Pancreas (tissue), 10 donors: ENCODE results near the gene MTMR4. TPM values are rescaled to one million over a fixed set of nuclear protein-coding genes. Genes with fewer than 3 reads are reported as not detected.

Source experiments
- ATAC-seq, 4 donors: fragments of 200-7000 bp; cut with Tn5 transposase; one replicate each; pipeline versions ENCODE4 v1.8.0 to v1.9.1; 2020; ENCODE audit warnings: mild to moderate bottlenecking in 4 of 4, moderate library complexity in 4 of 4
- DNase-seq, 6 donors: peaks; one replicate each; pipeline ENCODE4 v3.0.0-alpha.2; 2020
- FAIRE-seq: peaks from 2 replicates; lab custom pipeline; 2012; peaks lifted over from hg19 to GRCh38; lab: Jason Lieb, UNC
- H3K27ac ChIP-seq, 4 donors: fragments of 200-600 bp; sonication (generic); 1 replicate in 3 of 4; 2 replicates in 1 of 4; pipeline versions ENCODE4 v1.5.0 to v1.8.0; 2020
- H3K27me3 ChIP-seq, 4 donors: fragments of 200-600 bp; one replicate each; pipeline ENCODE4 v1.8.0; 2021
- H3K36me3 ChIP-seq, 3 donors: fragments of 200-600 bp; sonication (generic) in 1 of 3; one replicate each; pipeline versions ENCODE4 v1.5.0 to v1.8.0; 2020 to 2021
- H3K4me1 ChIP-seq, 3 donors: fragments of 200-600 bp; one replicate each; pipeline ENCODE4 v1.8.0; 2021
- H3K4me3 ChIP-seq, 4 donors: fragments of 200-600 bp; sonication (generic) in 2 of 4; one replicate each; pipeline versions ENCODE4 v1.5.0 to v1.8.0; 2020 to 2021
- H3K9me3 ChIP-seq, 4 donors: fragments of 200-600 bp; one replicate each; pipeline ENCODE4 v1.8.0; 2021
- WGBS, 2 donors: extraction: QIAGEN DNeasy Blood & Tissue Kit; methylation state at CpG; one replicate each; pipeline ENCODE4 v1.1.7; 2013; 5-methylcytosine and 5-hydroxymethylcytosine counted together
- intact Hi-C, 3 donors: fragments of 100-400 bp; cut with DNase I; formaldehyde crosslinking; loops; one replicate each; pipeline versions ENCODE4 v1.11.1 to v1.14.2; 2022
- polyA plus RNA-seq, 2 donors: library from polyadenylated mRNA; stranded (reverse); fragments of 200-250 nt; gene quantifications; one replicate each; pipeline ENCODE4 v1.2.3, GENCODE V29; 2013
- total RNA-seq, 6 donors: library from RNA; stranded (reverse); fragmentation: NEBNext Ultra II Directional in 4 of 6; extraction: Animal tissue kit (Norgen Biotek cat#: 25700) in 4 of 6; gene quantifications; one replicate each; pipeline versions ENCODE4 v1.2.1 to v1.2.4, GENCODE V29; 2021 to 2023
- TF ChIP-seq, protein P1 (sequence below), 4 donors: fragments of 200-600 bp; sonication (generic) in 3 of 4; IDR thresholded peaks; one replicate each; pipeline versions ENCODE4 v1.5.0 to v1.8.0; 2021; ENCODE audit warnings: antibody characterized with exemption in 4 of 4
- donor health status: healthy with polysubstance abuse.
- donor health status: DM: no; HTN: no; CAD: no; lungs with moderate emphysema.
- donor health status: DM: no; HTN: no; CAD: no.
- donor health status: control.
- donor health status: control.
- donor health status: Bipolar disorder and iron deficiency.
- donor health status: DM: yes; HTN: yes; CAD: no.
- donor health status: DM: no; HTN: no; CAD: no.
- donor health status: DM: no; HTN: no; CAD: no.
- donor health status: DM: yes; HTN: yes; CAD: no.

The MTMR4 gene
- total and polyA plus RNA-seq, 8 donors = 8.1 to 19.9 (median 14.5) TPM

- FAIRE-seq = no peak
- no peaks in the 10 kb centered on the region for H3K36me3 ChIP-seq
- no peaks in the 10 kb centered on the region for H3K27me3 ChIP-seq
- intact Hi-C loops = no loop called here
- H3K9me3 ChIP-seq = no peaks in the 10 kb centered on the region
- no peak overlapping the region for H3K27ac ChIP-seq
- no peaks in the 10 kb centered on the region for H3K4me1 ChIP-seq
- peak in 1 of 4 donors; percentile 8 for ATAC-seq
- 55 to 74% methylated on average over 3 of the region's 3 CpGs for WGBS, 2 donors
- no peak overlapping the region for H3K4me3 ChIP-seq
- DNase-seq = no peak
- TF ChIP-seq, protein P1, sequence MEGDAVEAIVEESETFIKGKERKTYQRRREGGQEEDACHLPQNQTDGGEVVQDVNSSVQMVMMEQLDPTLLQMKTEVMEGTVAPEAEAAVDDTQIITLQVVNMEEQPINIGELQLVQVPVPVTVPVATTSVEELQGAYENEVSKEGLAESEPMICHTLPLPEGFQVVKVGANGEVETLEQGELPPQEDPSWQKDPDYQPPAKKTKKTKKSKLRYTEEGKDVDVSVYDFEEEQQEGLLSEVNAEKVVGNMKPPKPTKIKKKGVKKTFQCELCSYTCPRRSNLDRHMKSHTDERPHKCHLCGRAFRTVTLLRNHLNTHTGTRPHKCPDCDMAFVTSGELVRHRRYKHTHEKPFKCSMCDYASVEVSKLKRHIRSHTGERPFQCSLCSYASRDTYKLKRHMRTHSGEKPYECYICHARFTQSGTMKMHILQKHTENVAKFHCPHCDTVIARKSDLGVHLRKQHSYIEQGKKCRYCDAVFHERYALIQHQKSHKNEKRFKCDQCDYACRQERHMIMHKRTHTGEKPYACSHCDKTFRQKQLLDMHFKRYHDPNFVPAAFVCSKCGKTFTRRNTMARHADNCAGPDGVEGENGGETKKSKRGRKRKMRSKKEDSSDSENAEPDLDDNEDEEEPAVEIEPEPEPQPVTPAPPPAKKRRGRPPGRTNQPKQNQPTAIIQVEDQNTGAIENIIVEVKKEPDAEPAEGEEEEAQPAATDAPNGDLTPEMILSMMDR (IDR thresholded peaks at IDR 0.05) = no peak
These were observed 13.5 kb upstream of the MTMR4 start for GRCh38 chr17:58527949-58528348.

DNA sequence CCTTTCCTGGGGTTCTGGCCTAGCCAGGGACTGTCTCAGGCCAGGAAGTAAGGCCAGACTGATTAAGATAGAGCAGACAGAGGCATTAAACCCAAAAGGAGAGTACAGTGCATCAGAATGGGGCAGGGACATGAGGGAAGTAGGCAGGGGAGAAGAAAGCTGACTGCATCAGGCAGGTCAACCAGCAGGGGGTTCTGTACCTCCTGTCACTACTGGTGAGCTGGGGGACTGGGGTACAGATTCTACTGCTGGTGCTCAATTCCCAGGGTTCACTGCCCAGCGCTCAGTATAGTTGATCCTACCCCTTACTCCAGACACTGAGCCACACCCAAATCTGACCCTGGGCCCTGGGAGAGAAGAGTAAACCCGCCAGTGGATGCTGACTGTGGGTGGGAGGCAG is 12.9 kb upstream of the MTMR4 start:
- FAIRE-seq (no peak), DNase-seq (no peak), ATAC-seq (no peak)
- no peaks in the 10 kb centered on the region for H3K4me1 ChIP-seq
- no peak overlapping the region for H3K4me3 ChIP-seq
- intact Hi-C loops = no loop called here
- no peaks in the 10 kb centered on the region for H3K36me3 ChIP-seq
- H3K27ac ChIP-seq = no peak overlapping the region
- H3K9me3 ChIP-seq = no peaks in the 10 kb centered on the region
- no peaks in the 10 kb centered on the region for H3K27me3 ChIP-seq
- TF ChIP-seq, protein P1 (IDR thresholded peaks at IDR 0.05) = no peak
- WGBS, 2 donors = 82 to 89% methylated on average over 2 of the region's 2 CpGs

GRCh38 chr17:58525239-58525638 is 10.8 kb upstream of the MTMR4 start:
- Histone ChIP-seq H3K27me3 (no peaks in the 10 kb centered on the region), H3K27ac (no peak overlapping the region), H3K4me3 (no peak overlapping the region), H3K4me1 (no peaks in the 10 kb centered on the region), H3K36me3 (no peaks in the 10 kb centered on the region), H3K9me3 (no peaks in the 10 kb centered on the region)
- no peak for FAIRE-seq
- TF ChIP-seq, protein P1 (IDR thresholded peaks at IDR 0.05) = no peak
- intact Hi-C loops = no loop called here
- WGBS, 2 donors = 60 to 64% methylated on average over 3 of the region's 3 CpGs
- DNase-seq = peak in 1 of 6 donors; percentile 13
- peak in 3 of 4 donors; percentile 38 to 40 (median 40) for ATAC-seq

GRCh38 chr17:58521680-58522079 is 7.2 kb upstream of the MTMR4 start:
- Histone ChIP-seq H3K4me3 (no peak overlapping the region), H3K36me3 (no peaks in the 10 kb centered on the region), H3K27me3 (no peaks in the 10 kb centered on the region), H3K9me3 (no peaks in the 10 kb centered on the region), H3K27ac (no peak overlapping the region), H3K4me1 (peaks cover 0 to 6% (median 6%) of the 10 kb centered on the region in 3 donors)
- TF ChIP-seq, protein P1 (IDR thresholded peaks at IDR 0.05) = no peak
- ATAC-seq = no peak
- intact Hi-C loops = no loop called here
- DNase-seq = no peak
- FAIRE-seq = no peak
- 86 to 87% methylated on average over 10 of the region's 10 CpGs for WGBS, 2 donors

DNA sequence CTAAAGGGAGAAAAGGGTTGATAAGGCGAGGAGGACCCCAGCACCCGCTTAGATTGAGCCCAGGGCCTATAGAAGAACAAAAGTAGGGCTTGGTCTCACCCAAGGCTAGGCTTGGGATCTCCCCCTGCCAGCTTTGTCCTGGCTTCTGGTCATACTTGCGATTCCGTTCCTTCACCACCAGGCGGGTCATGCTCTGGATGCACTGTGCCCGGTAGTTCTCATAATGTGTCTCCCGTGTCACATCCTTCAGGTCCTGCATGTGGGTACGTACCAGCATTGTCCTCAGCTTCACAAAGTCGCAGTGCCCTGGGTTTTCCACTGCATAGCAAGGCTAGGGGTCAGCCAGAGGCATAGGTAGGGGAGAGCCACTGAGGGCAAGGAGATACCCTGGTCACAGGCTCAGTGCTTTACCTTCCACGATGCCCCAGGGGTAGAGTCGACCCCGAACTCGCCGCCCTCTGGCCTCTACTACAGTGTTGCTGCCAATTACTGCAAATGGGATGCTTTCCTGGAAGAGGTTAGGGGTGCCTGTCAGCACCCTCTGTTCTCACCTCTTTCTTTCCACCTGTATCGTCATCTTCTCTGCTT is 6.5 kb upstream of the MTMR4 start:
- no peak for ATAC-seq
- no peak for FAIRE-seq
- no peaks in the 10 kb centered on the region for H3K9me3 ChIP-seq
- H3K27ac ChIP-seq = no peak overlapping the region
- H3K4me3 ChIP-seq = no peak overlapping the region
- intact Hi-C loops = no loop called here
- no peaks in the 10 kb centered on the region for H3K27me3 ChIP-seq
- peaks cover 0 to 12% (median 10%) of the 10 kb centered on the region in 3 donors for H3K4me1 ChIP-seq
- H3K36me3 ChIP-seq = no peaks in the 10 kb centered on the region
- no peak for DNase-seq
- 81 to 85% methylated on average over 15 of the region's 15 CpGs for WGBS, 2 donors
- TF ChIP-seq, protein P1 (IDR thresholded peaks at IDR 0.05) = no peak
